Ectodermal cell (in vitro differentiated cells): ENCODE results near the gene TRABD2B.

Experiments used
- H3K27ac ChIP-seq: 2 replicates; pipeline ENCODE4 v1.7.0; 2013; ENCODE audit warnings: mild to moderate bottlenecking, low read depth, low read length; ENCODE audit not compliant: insufficient read depth, poor library complexity, severe bottlenecking
- H3K27me3 ChIP-seq: 2 replicates; pipeline ENCODE4 v1.7.0; 2013; ENCODE audit warnings: mild to moderate bottlenecking, low read length; ENCODE audit not compliant: insufficient read depth, control insufficient read depth, poor library complexity, severe bottlenecking
- H3K36me3 ChIP-seq: one replicate; pipeline ENCODE4 v1.7.0; 2013; ENCODE audit warnings: low read length; ENCODE audit not compliant: control insufficient read depth, insufficient read depth
- H3K4me1 ChIP-seq: one replicate; pipeline ENCODE4 v1.7.0; 2013; ENCODE audit warnings: low read length; ENCODE audit not compliant: control insufficient read depth, insufficient read depth
- H3K4me3 ChIP-seq: 2 replicates; pipeline ENCODE4 v1.7.0; 2013; ENCODE audit warnings: low read depth, low read length, control low read depth; ENCODE audit not compliant: insufficient read depth
- H3K9me3 ChIP-seq: 2 replicates; pipeline ENCODE4 v1.7.0; 2013; ENCODE audit warnings: mild to moderate bottlenecking, low read length, moderate library complexity; ENCODE audit not compliant: control insufficient read depth
- WGBS, 2 experiments: methylation state at CpG; one replicate each; pipeline ENCODE4 v1.1.7; 2013; ENCODE audit warnings: missing lambda C conversion rate in 2 of 2; 5-methylcytosine and 5-hydroxymethylcytosine counted together

TRABD2B gene

GRCh38 chr1:47992720-47993415 is 4.3 kb downstream of the TRABD2B start:
- Histone ChIP-seq H3K27me3 (peaks cover 23% of the 10 kb centered on the region), H3K9me3 (no peaks in the 10 kb centered on the region), H3K36me3 (peaks cover 11% of the 10 kb centered on the region), H3K27ac (peak overlapping the region; percentile 74), H3K4me1 (peaks cover 53% of the 10 kb centered on the region), H3K4me3 (peak overlapping the region; percentile 11)
- WGBS, 2 experiments = 24 to 27% methylated on average over 11 of the region's 11 CpGs

- peaks cover 56% of the 10 kb centered on the region for H3K4me1 ChIP-seq
- 95 to 98% methylated on average over 5 of the region's 5 CpGs for WGBS, 2 experiments
- H3K4me3 ChIP-seq = no peak overlapping the region
- peaks cover 25% of the 10 kb centered on the region for H3K27me3 ChIP-seq
- H3K27ac ChIP-seq = peak overlapping the region; percentile 74
- H3K36me3 ChIP-seq = peaks cover 11% of the 10 kb centered on the region
- no peaks in the 10 kb centered on the region for H3K9me3 ChIP-seq
Measured at GRCh38 chr1:47991673-47992072, 5.5 kb downstream of the TRABD2B start.

GRCh38 chr1:47991187-47991586 is 6.0 kb downstream of the TRABD2B start:
- Histone ChIP-seq H3K4me1 (peaks cover 61% of the 10 kb centered on the region), H3K27ac (no peak overlapping the region), H3K27me3 (peaks cover 25% of the 10 kb centered on the region), H3K36me3 (peaks cover 11% of the 10 kb centered on the region), H3K4me3 (no peak overlapping the region), H3K9me3 (no peaks in the 10 kb centered on the region)
- WGBS, 2 experiments = 83 to 84% methylated on average over 5 of the region's 5 CpGs

- 94 to 97% methylated on average over 4 of the region's 4 CpGs for WGBS, 2 experiments
- Histone ChIP-seq H3K36me3 (peaks cover 11% of the 10 kb centered on the region), H3K4me1 (peaks cover 53% of the 10 kb centered on the region), H3K9me3 (no peaks in the 10 kb centered on the region), H3K27ac (no peak overlapping the region), H3K27me3 (peaks cover 21% of the 10 kb centered on the region), H3K4me3 (no peak overlapping the region)
Measured at GRCh38 chr1:47990286-47990685, 6.9 kb downstream of the TRABD2B start.

- no peaks in the 10 kb centered on the region for H3K9me3 ChIP-seq
- H3K4me3 ChIP-seq = no peak overlapping the region
- 95 to 96% methylated on average over 11 of the region's 11 CpGs for WGBS, 2 experiments
- peaks cover 27% of the 10 kb centered on the region for H3K4me1 ChIP-seq
- H3K36me3 ChIP-seq = peaks cover 6% of the 10 kb centered on the region
- peaks cover 37% of the 10 kb centered on the region for H3K27me3 ChIP-seq
- no peak overlapping the region for H3K27ac ChIP-seq
Measured at GRCh38 chr1:47987601-47988000, 9.6 kb downstream of the TRABD2B start.

- Histone ChIP-seq H3K36me3 (peaks cover 6% of the 10 kb centered on the region), H3K9me3 (no peaks in the 10 kb centered on the region), H3K4me1 (peaks cover 20% of the 10 kb centered on the region), H3K4me3 (no peak overlapping the region), H3K27me3 (peaks cover 37% of the 10 kb centered on the region), H3K27ac (no peak overlapping the region)
- 72 to 75% methylated on average over 19 of the region's 19 CpGs for WGBS, 2 experiments
Measured at GRCh38 chr1:47986761-47987200, 10.4 kb downstream of the TRABD2B start.

- Histone ChIP-seq H3K4me1 (peaks cover 11% of the 10 kb centered on the region), H3K27ac (no peak overlapping the region), H3K36me3 (peaks cover 2% of the 10 kb centered on the region), H3K4me3 (no peak overlapping the region), H3K27me3 (peaks cover 37% of the 10 kb centered on the region), H3K9me3 (no peaks in the 10 kb centered on the region)
- WGBS, 2 experiments = 91% methylated on average over 4 of the region's 4 CpGs
Measured at GRCh38 chr1:47985018-47985417, 12.2 kb downstream of the TRABD2B start.

GRCh38 chr1:47984175-47984789 is 12.9 kb downstream of the TRABD2B start:
- 13% methylated on average over 46 of the region's 46 CpGs for WGBS, 2 experiments
- Histone ChIP-seq H3K27ac (no peak overlapping the region), H3K4me3 (peak overlapping the region; percentile 18), H3K9me3 (no peaks in the 10 kb centered on the region), H3K36me3 (no peaks in the 10 kb centered on the region), H3K27me3 (peaks cover 37% of the 10 kb centered on the region), H3K4me1 (peaks cover 11% of the 10 kb centered on the region)

GRCh38 chr1:47983691-47984090 is 13.5 kb downstream of the TRABD2B start:
- Histone ChIP-seq H3K27ac (no peak overlapping the region), H3K4me1 (peaks cover 11% of the 10 kb centered on the region), H3K27me3 (peaks cover 37% of the 10 kb centered on the region), H3K9me3 (no peaks in the 10 kb centered on the region), H3K4me3 (peak overlapping the region; percentile 18), H3K36me3 (no peaks in the 10 kb centered on the region)
- WGBS, 2 experiments = 11 to 12% methylated on average over 12 of the region's 12 CpGs

GRCh38 chr1:47981667-47982350 is 15.4 kb downstream of the TRABD2B start:
- Histone ChIP-seq H3K9me3 (no peaks in the 10 kb centered on the region), H3K4me1 (peaks cover 6% of the 10 kb centered on the region), H3K27me3 (peaks cover 34% of the 10 kb centered on the region), H3K4me3 (no peak overlapping the region), H3K36me3 (no peaks in the 10 kb centered on the region), H3K27ac (no peak overlapping the region)
